HG03103 (cell line): Measurements from ENCODE around the gene MAN2B2.
"Not testable (repeated sequence)": the region's sequence is repeated elsewhere in the genome, so short reads cannot be mapped to it uniquely, and the experiment has no call there.

Experiments
- ATAC-seq: cut with Tn5 transposase; IDR thresholded peaks from one replicate; pipeline ENCODE4 v1.9.1; 2021; ENCODE audit warnings: low read depth; ENCODE audit not compliant: unreplicated experiment

MAN2B2 gene

DNA sequence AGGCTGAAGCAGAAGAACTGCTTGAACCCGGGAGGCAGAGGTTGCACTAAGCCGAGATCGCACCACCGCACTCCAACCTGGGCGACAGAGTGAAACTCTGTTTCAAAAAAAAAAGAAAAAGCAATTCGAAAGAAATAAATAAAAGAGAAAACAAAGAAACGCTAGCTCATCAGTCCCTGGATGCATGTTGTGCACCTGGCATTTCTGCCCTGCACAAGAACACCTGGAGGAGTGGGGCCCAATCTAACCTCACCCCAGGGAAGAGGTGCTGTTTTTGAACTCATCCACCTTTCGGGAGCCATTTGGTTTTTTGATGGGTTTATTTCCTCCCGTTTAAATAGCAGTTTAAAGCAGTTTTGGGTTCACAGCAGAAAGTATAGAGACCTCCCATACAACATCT, 59.8 kb downstream of the MAN2B2 start:
- ATAC-seq: no peak

DNA sequence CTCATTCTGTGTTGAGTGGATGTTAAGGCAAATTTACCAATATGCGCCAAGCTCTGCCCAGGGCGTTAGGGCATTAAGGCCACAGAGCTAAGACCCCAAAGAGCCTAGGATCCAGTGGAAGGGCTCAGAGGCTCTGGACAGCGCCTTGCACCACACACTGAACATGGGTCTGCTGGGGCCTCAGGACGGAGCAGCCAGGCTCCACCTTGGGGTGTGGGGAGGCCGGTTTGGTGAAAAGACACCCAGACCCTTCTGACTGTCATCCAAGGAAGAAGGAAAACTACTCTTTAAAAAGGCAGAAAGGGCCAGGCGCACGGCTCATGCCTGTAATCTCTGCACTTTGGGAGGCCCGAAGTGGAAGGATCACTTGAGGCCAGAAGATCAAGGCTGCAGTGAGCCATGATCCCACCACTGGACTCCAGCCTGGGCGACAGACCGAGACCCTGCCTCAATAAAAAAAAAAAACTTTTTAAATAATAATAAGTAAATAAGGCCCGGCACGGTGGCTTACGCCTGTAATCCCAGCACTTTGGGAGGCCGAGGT, 64.2 kb downstream of the MAN2B2 start:
- no peak for ATAC-seq

DNA sequence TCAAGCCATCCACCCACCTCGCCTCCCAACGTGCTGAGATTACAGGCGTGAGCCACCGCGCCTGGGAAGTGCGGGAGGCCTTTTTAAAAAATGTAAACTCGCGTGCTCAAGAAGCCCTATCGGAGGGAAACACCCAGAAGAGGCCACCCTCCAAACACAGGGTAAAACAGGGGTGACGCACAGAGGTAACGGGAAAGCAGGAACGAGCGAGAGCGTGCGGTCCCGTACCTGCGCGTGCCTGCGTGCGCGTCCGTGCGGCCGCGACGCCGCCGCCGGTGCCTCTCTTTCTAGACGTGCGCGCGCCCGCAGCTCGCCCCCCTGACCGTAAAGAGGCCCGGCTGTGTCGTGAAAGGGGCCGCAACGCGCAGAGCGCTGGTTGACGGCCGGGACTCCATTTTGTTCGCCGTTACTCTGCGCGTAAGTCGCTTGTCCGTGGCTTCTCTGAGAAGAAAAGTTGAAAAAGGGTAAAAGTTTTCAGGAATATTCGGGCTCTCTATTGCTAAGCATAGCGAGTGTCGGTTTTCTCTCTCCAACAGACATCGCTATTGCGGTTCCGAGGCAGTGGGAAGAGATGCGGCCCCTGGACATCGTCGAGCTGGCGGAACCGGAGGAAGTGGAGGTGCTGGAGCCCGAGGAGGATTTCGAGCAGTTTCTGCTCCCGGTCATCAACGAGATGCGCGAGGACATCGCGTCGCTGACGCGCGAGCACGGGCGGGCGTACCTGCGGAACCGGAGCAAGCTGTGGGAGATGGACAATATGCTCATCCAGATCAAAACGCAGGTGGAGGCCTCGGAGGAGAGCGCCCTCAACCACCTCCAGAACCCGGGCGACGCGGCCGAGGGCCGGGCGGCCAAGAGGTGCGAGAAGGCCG, 65.5 kb downstream of the MAN2B2 start, which contains the start of gene MRFAP1:
MRFAP1 (plus strand) TSS at position 394 of the 872 bp plus-strand sequence; CDS start at position 572, 178 bp downstream.
- ATAC-seq: peak; percentile 76

DNA sequence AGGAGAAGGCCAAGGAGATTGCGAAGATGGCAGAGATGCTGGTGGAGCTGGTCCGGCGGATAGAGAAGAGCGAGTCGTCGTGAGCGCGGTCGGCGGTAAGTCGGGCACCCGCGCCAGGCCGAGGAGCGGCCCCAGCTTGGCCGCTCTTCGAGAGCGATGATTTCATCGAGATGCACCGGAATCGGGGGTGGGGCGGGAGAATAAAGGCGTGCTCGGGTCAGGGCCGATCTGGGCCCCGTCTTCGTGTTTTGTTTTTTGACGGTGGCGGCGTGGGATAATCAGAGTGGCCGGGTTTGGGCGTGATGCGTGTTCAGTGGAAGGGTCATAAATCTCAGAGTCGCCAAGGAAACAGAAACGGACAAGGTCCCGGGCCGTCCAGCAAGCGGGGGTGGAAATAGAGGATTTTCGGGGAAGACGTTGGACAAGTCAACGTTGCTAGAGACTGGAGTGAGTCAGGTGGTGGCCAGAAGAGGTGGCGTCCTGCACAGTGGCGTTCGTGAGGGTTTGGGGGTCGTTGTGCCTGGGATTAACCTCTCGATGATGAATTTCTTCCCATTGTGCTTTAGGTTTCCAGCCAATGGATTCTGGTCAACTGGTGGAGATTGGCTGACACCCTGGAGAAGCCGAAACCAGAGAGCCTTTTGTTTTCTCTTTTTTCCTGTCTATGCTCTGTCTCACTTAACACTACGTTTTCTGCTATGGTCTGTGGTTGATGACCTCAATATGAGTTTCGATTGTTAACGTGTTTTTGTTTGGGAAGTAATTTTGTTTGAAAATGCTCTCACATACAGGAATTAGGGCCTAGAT, 66.4 kb downstream of the MAN2B2 start:
- peak; percentile 13 for ATAC-seq

DNA sequence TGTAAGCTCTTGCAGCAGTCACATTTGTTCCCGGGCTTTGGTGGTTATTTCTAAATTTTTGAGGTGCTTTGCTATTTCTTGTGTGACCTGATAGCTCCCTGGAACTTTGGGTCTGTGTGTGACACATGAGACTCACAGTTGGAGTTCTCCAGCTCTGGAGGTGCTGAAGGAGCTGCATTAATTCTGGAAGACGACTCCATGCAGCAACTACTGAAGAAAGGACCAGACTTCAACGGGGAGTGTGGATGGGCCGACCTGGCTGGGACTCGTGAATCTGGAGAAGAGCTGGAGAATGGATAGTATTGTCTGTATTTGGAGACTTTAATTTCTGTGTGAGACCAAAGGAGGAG, 67.0 kb downstream of the MAN2B2 start:
- no peak for ATAC-seq

DNA sequence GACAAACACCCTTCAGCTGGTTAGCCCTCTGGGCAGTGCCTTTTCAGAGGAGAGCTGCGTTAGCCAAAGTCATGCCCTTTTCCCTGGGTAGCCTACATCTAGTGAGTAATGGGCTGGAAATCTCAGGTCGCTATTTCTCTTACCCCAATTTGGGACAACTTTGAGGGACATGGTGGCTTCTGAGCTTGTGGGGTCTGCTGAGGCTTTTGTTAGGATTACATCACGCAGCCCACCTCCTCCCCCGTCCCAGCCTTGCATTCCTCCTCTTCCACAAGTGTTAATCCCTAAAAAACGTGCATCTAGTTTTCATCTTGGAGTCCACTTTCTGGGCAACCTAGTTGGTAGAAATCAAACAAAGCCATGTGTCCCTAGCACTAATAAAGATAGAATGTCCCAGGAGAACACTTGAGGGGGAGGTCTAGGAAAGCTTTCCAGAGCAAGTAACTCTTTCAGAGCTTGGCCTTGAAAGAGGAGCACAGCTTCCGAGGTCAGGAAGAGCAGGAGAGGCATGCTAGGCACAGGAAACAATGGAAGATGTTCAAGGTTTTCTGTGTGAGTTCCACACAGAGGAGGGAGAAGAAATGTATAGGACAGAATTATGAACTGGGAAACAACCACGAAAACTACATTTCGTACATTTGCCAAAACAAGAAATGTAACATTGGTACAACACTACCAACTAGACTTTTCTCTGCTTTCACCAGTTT, 68.3 kb downstream of the MAN2B2 start:
- no peak for ATAC-seq

DNA sequence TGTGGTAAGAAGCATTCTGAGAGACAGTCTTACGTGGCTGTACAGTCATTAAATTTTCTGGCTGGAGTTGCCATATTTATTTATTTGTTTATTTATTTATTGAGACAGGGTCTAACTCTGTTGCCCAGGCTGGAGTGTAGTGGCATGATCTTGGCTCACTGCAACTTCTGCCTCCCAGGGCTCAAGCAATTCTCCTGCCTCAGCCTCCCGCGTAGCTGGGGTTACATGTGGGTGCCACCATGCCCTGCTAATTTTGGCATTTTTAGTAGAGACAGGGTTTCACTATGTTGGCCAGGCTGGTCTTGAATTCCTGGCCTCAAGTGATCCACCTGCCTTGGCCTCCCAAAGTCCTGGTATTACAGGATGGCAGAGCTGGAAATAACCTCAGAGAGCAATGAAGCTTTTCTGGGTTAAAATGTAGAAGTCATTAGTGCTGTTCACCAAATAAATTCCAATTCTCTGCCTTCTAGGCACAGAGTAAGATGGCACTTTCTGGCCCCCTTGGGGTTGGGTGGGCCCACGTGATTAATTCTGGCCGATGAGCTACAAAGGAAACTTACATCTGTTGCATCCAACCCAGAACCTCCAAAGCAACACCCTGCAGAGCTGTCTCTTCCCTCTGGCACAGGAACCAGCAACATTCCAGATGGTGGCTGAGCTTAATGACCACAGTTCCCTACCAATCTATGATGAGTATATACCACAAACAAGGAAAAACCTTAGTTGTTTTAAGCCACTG, 70.0 kb downstream of the MAN2B2 start:
- no peak for ATAC-seq

DNA sequence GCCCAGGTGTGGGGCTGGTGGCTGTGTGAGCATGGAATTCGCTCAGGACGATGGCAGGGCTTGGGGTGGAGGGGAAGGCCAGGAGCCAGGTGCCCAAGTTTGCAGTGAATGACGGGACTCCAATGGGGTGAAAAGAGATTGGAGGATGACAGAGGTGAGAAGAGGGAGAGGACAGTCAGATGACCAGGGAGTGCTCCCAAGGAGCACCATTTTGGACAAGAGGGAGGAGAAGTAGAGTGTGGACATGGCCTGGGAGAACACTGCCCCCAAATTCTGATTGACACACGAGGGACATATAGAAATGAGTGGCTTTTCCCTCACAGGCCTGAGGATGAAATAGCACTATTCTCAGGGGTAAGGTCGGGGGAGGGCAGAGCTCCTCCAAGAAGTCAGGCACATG, 72.2 kb downstream of the MAN2B2 start:
- no peak for ATAC-seq

DNA sequence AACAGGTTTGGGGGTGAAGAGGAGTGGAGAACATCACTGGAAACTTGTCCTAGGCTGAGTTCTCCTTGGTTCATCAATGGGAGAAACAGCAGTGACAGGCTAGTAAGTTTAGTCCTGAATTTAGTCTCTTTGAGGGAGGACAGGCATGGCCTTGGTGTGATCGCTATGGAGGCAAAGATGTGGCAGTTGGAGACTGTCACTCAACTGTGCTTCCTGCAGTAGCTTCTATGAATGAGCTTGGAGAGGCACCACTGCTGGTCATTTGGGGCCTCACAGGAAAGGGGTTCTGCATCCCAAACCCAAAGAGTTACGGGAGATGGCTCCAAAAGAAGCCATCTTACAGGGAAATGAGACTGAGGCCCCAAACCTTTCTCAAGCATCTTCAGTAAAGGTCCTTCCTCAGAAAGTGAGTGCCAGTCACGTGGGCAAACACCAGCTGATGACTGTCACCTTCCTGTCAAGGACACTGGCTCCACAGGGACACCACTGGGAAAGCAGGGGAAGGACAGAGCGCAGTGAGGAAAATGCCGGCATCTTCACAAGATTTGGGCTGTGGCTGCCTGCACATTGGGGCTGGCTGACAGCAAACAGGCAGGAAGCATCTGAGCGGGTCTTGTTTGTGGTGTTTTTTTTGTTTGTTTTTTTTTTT, 72.7 kb downstream of the MAN2B2 start:
- no peak for ATAC-seq

DNA sequence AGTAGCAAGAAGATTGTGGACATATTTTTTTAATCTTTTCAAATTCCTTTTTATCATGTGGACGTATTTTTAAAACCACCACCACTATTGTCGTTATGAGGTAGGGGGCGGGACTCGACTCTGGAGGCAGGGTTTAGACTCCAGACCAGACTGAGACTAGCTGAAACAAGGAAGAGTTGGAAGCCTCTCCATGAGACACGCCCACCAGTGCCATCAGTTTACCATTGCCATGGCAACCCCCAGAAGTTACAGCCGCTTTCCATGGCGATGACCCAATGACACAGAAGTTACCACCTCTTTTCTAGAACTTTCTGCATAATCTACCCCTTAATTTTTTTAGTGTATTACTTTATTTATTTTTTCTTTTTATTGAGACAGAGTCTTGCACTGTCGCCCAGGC, 74.2 kb downstream of the MAN2B2 start:
- no peak for ATAC-seq

DNA sequence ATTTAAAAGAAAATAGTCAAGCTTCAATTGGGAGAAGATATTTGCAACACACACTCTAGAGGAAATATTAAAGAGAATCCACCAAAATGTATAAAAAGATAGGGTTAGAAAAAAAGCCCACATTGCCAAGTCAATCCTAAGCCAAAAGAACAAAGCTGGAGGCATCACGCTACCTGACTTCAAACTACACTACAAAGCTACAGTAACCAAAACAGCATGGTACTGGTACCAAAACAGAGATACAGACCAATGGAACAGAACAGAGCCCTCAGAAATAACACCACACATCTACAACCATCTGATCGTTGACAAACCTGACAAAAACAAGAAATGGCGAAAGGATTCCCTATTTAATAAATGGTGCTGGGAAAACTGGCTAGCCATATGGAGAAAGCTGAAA, 79.2 kb downstream of the MAN2B2 start:
- ATAC-seq: not testable (repeated sequence)

DNA sequence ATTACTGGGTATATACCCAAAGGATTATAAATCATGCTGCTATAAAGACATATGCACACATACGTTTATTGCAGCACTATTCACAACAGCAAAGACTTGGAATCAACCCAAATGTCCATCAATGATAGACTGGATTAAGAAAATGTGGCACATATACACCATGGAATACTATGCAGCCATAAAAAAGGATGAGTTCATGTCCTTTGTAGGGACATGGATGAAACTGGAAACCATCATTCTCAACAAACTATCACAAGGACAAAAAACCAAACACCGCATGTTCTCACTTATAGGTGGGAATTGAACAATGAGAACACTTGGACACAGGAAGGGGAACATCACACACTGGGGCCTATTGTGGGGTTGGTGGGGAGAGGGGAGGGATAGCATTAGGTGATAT, 80.3 kb downstream of the MAN2B2 start:
- ATAC-seq: not testable (repeated sequence)

DNA sequence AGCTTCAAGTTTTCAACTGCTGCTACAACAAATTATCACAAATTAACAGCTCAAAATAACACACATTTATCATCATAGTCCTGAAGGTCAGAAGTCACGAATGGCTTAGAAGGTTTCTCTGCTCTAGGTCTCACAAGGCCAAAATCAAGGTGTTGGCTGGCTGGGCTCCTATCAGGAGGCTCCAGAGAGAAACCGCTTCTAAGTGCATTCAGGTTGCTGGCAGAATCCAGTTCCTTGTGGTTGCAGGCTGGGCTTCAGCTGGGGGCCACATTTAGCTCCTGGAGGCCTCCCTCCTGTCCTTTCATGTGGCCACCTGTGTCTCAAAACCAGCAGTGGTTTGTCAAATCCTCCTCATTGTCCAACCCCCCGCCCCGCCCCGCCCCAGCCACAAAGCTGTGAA, 80.9 kb downstream of the MAN2B2 start:
- ATAC-seq: no peak

DNA sequence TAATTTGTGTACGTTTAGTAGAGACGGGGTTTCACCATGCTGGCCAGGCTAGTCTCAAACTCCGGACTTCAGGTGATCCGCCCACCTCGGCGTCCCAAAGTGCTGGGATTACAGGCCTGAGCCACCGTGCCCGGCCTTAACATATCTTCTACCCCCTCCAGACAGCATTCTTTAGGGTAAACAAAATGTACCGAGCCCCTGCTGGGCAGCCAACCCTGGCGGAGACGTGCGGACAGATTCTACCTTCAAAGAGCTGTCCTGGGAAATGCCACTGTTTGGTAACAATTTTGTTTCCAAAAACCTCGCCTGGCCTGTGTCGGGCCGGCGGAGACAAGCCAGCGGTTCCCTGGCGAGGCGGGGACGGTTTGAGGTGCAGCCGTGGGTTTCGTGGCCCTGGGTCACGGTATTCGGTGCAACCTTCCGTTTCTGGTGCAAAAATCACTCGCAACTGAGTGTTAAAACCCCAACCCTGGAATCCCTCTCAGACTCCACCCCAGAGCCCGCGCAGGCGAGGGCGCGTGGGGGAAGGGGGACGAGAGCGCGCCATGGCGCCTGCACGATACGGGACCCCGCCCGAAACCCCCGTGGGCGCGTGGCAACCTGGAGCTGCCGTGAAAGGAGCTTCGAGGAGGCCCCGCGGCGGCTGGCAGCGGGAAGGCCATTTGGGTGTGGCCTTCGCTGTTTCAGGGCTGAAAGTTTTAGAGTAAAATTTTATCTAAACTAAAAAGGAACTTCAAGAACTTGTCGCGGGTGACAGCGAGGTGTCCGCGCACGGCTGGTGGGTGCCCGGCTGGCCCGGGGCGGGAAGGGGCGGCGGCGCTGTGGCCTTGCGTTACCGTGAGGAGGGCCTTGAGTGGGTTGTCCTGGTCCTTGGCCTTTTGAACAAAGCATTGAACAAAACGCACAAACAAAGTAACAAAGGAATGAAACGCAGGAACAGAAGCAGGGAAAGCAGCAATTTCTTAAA, 82.5 kb downstream of the MAN2B2 start:
- no peak for ATAC-seq

DNA sequence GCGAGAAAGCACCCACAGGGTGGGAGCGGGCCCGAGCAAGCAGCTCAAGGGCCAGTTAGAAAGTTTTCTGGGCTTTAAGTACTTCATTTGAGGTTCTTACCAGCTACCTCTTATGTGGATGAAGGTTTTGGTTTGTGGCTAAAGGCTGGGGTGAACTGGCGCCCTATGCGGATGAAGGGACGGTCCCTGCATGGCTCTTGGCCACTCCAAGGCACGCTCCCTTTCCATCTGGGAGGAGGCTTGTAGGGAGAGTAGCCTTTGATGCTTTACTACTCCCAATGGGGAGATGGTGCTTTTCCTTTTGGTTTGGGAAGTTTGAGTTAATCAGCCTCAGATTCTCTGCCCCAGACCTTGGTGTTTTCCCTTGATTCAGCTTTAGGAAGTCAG, 83.2 kb downstream of the MAN2B2 start:
- ATAC-seq: no peak

DNA sequence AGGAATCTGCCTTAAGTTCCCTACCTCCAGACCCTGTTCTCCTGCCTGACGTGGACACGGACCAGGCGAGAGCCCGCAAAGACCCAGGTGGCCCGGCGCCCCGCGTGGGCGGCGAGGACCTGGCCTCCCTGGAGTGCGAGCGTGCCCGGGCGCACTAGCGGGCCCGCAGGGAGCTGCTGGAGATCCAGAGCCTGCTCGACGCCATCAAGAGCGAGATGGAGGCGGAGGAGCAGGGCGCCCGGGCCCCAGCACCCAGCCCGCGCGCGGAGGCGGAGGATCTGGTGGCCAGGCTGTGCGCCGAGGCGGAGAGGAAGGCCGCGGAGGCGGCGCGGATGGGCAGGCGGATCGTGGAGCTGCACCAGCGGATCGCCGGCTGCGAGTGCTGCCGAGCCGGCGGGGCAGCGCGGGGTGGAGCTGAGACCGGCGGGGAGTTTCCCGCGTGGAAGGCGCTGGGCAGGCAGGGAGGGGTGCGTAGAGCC, 83.6 kb downstream of the MAN2B2 start:
- ATAC-seq: no peak

DNA sequence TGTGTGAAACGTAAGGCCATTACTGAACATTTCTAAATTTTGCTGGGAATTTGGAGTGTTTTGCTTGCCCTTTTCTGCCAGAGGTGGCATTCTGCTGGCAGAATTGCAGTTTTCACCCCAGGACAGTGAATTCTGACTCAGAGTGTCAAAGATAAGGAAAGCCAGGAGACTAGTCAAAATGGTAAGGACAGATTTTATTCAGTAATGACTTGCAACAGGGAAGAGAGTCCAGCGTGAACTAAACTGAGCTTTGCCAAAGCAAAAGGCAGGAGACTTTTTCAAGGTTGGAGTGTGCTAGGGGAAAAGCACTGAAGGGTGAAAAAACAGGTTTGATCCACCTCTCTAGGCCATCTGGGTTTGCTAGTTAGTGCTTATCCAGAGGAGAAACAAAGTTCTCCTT, 84.9 kb downstream of the MAN2B2 start:
- no peak for ATAC-seq

DNA sequence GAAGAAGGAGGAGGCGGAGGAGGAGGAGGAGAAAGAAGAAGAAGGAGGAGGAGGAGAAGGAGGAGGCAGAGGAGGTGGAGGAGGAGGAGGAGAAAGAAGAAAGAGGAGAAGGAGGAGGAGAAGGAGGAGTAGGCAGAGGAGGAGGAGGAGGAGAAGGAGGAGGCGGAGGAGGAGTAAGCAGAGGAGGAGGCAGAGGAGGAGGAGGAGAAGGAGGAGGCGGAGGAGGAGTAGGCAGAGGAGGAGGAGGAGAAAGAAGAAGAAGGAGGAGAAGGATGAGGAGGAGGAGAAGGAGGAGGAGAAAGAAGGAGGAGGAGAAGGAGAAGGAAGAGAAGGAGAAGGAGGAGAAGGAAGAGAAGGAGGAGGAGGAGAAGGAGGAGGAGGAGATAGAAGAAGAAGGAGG, 85.4 kb downstream of the MAN2B2 start:
- no peak for ATAC-seq
